SK-N-MC (cell line): ENCODE results near the gene DCDC2C.

Experiments used
- EZH2 ChIP-seq: fragments of 200-600 bp; sonication (generic); IDR thresholded peaks from one replicate; pipeline ENCODE4 v1.6.1; 2017; ENCODE audit warnings: antibody characterized with exemption
- FOXP2 ChIP-seq: optimal IDR thresholded peaks from 2 replicates; pipeline ENCODE3; 2011; ENCODE audit warnings: mild to moderate bottlenecking, moderate library complexity; ENCODE audit not compliant: insufficient read depth; ENCODE audit errors: extremely low read length, control extremely low read depth
- POLR2AphosphoS5 ChIP-seq: IDR thresholded peaks from 2 replicates; pipeline ENCODE4 v1.6.1; 2012; ENCODE audit warnings: mild to moderate bottlenecking, low read depth, low read length, borderline replicate concordance

- TF ChIP-seq POLR2AphosphoS5 (no peak), EZH2 (no peak), FOXP2 (no peak)
Measured at GRCh38 chr2:3867469-3867868, 164.1 kb downstream of the DCDC2C start.
